ENCODE data around the gene C5orf34. TPM values are rescaled to one million over a fixed set of nuclear protein-coding genes. Genes with fewer than 3 reads are reported as not detected.

Gene C5orf34
- total and polyA plus RNA-seq, 9 of the 15 experiments (the other 6 are each of a cell fraction or from before 2014, with no cell fraction given) = 13.2 to 32.6 (median 20.7) TPM

GRCh38 chr5:43483298-43484105 is 31.4 kb downstream of the C5orf34 start, which contains the start of gene TMEM267 (continued):
- TF ChIP-seq ZNF57 (CRISPR knock-in tag; IDR thresholded peaks at IDR 0.05) (no peak), ZNF280A (IDR thresholded peaks at IDR 0.05; ENCODE audit: low read depth, partially characterized antibody) (no peak), DPF2 (IDR thresholded peaks at IDR 0.05) (no peak), ELK1 (CRISPR knock-in tag; IDR thresholded peaks at IDR 0.05) (no peak), SAP30 (IDR thresholded peaks at IDR 0.05; ENCODE audit: borderline replicate concordance, insufficient read depth, low read depth, low read length, poor library complexity, severe bottlenecking) (peak; percentile 58), TCF7L2 (IDR thresholded peaks at IDR 0.05; ENCODE audit: low read depth, low read length) (no peak), MYBL2 (IDR thresholded peaks at IDR 0.05; ENCODE audit: low read depth) (peak; percentile 59), MYBL2 (CRISPR knock-in tag; IDR thresholded peaks at IDR 0.05; ENCODE audit: borderline replicate concordance) (no peak), CBFA2T2 (conservative IDR thresholded peaks at IDR 0.05) (no peak)

Data from K562 (cell line).